ENCODE measurements around the gene CLDN15. TPM values are rescaled to one million over a fixed set of nuclear protein-coding genes. Genes with fewer than 3 reads are reported as not detected.

CLDN15 gene
- total RNA-seq, 4 donors from 2014 or later, result 6.7 to 19.8 (median 12.5) TPM

GRCh38 chr7:101216001-101216859 lies 21.4 kb downstream of the CLDN15 start:
- Histone ChIP-seq H3K4me3 (peak overlapping the region; percentile 69), H3K4me1 (peaks cover 39% of the 10 kb centered on the region), H3K9me3 (no peaks in the 10 kb centered on the region), H3K27me3 (no peaks in the 10 kb centered on the region), H3K36me3 (peaks cover 35% of the 10 kb centered on the region), H3K27ac (no peak overlapping the region)
- WGBS, result 61% methylated on average over 31 of the region's 31 CpGs
- TF ChIP-seq EP300 (IDR thresholded peaks at IDR 0.05), result no peak
- no peak for TF ChIP-seq CTCF (IDR thresholded peaks at IDR 0.05)
- TF ChIP-seq POLR2AphosphoS5 (IDR thresholded peaks at IDR 0.05), result no peak
- no peak for TF ChIP-seq POLR2A (IDR thresholded peaks at IDR 0.05)
- no peak for DNase-seq (ENCODE audit: low spot score in 2 of 2)

DNA sequence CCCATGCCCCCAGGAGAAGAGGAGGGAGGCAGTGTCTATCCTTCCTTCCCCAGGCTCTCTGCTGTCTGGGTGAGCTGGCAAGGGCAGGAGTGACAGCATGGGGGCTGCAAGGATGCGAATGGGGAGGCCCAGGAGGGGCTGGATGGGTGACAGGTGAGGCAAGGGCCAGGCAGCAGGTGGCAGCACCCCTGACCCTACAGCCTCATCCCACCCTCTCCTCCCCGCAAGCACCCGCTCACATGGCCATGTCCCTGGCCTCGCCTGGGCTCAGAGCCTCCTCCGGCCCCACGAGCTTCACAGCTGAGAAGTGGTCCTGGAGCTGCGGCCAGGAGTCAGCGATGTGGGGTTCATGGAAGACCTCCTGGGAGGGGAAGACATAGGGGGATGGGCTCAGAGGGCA lies 25.6 kb downstream of the CLDN15 start:
- no peak for DNase-seq (ENCODE audit: low spot score in 2 of 2)
- Histone ChIP-seq H3K4me3 (no peak overlapping the region), H3K36me3 (peaks cover 72% of the 10 kb centered on the region), H3K27ac (no peak overlapping the region), H3K27me3 (no peaks in the 10 kb centered on the region), H3K4me1 (peaks cover 21% of the 10 kb centered on the region), H3K9me3 (no peaks in the 10 kb centered on the region)
- TF ChIP-seq CTCF (IDR thresholded peaks at IDR 0.05) (no peak), EP300 (IDR thresholded peaks at IDR 0.05) (no peak), POLR2A (IDR thresholded peaks at IDR 0.05) (no peak), POLR2AphosphoS5 (IDR thresholded peaks at IDR 0.05) (no peak)
- WGBS, result 89% methylated on average over 8 of the region's 8 CpGs

DNA sequence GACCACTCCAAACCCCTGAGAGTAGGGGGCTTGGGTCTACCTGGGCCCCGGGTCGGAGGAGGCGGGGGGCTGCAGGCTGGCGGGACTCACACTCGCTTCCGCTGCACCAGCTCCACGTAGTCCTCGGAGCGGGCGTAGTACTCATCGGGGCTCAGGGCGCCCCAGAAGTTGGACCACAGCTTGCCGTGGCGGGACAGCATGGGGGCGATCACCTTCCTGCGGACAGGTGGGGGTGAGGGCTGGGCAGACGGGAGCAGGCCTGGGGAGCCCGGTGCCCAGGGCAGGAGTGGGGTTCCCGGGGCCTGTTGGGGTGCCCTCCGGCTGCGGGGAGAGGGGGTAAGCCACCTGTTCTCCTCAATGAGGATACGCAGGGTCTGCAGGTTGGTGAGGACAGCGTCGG lies 26.1 kb downstream of the CLDN15 start:
- Histone ChIP-seq H3K9me3 (no peaks in the 10 kb centered on the region), H3K27me3 (no peaks in the 10 kb centered on the region), H3K4me3 (no peak overlapping the region), H3K27ac (no peak overlapping the region), H3K36me3 (peaks cover 75% of the 10 kb centered on the region), H3K4me1 (peaks cover 16% of the 10 kb centered on the region)
- no peak for DNase-seq (ENCODE audit: low spot score in 2 of 2)
- WGBS, result 63% methylated on average over 4 of the region's 24 CpGs
- TF ChIP-seq POLR2AphosphoS5 (IDR thresholded peaks at IDR 0.05), result no peak
- no peak for TF ChIP-seq POLR2A (IDR thresholded peaks at IDR 0.05)
- no peak for TF ChIP-seq EP300 (IDR thresholded peaks at IDR 0.05)
- no peak for TF ChIP-seq CTCF (IDR thresholded peaks at IDR 0.05)

DNA sequence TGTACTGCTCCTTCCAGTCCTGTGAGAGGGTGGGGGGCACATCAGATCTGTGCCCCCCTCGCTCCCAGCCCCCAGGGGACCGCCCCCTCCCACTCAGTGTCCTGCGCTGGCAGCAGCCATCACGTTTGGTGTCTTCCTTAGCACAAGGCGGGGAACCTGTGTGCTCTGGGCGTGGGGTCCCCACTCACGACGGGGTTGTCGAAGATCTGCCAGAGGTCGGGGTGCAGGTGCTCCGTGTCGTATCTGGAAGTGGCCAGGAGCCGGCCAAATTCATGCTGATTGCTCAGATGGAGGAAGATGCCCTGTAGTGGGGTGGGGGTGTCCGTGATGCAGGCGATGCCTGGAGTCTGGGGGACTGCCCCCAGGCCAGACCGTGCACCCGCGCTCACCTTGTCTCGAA lies 27.5 kb downstream of the CLDN15 start:
- no peak for TF ChIP-seq POLR2AphosphoS5 (IDR thresholded peaks at IDR 0.05)
- TF ChIP-seq CTCF (IDR thresholded peaks at IDR 0.05), result no peak
- no peak for TF ChIP-seq POLR2A (IDR thresholded peaks at IDR 0.05)
- no peak for TF ChIP-seq EP300 (IDR thresholded peaks at IDR 0.05)
- Histone ChIP-seq H3K9me3 (no peaks in the 10 kb centered on the region), H3K4me3 (no peak overlapping the region), H3K4me1 (peaks cover 7% of the 10 kb centered on the region), H3K27ac (no peak overlapping the region), H3K36me3 (peaks cover 82% of the 10 kb centered on the region), H3K27me3 (no peaks in the 10 kb centered on the region)
- DNase-seq (ENCODE audit: low spot score in 2 of 2), result no peak
- WGBS, result 95% methylated on average over 16 of the region's 19 CpGs

DNA sequence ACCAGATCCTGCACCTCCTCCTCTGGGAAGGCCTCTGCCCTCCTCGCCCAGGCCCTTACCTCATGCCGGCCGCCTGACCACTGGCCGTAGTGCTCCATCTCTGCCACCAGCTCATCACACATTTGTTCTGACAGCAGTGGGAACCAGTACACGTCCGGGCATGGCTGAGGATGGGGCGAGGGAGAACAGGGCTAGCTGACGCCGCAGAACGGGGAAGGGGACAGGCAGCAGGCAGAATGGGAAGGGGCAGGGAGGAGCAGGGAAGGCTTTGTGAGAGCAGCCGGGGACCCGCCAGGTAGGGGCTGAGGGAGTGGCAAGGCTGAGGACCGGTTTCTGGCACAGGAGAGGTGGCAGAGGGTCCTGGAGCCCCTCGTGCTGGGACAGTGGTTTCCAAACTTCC lies 28.8 kb downstream of the CLDN15 start:
- H3K36me3 ChIP-seq, result peaks cover 71% of the 10 kb centered on the region

More for the DNA sequence above, 28.8 kb downstream of the CLDN15 start:
- TF ChIP-seq POLR2AphosphoS5 (IDR thresholded peaks at IDR 0.05), result no peak
- TF ChIP-seq EP300 (IDR thresholded peaks at IDR 0.05), result no peak
- TF ChIP-seq POLR2A (IDR thresholded peaks at IDR 0.05), result no peak
- no peak for TF ChIP-seq CTCF (IDR thresholded peaks at IDR 0.05)
- 90% methylated on average over 14 of the region's 14 CpGs for WGBS
- no peak for DNase-seq (ENCODE audit: low spot score in 2 of 2)
- no peaks in the 10 kb centered on the region for H3K9me3 ChIP-seq
- no peak overlapping the region for H3K4me3 ChIP-seq
- H3K27ac ChIP-seq, result no peak overlapping the region
- no peaks in the 10 kb centered on the region for H3K4me1 ChIP-seq
- H3K27me3 ChIP-seq, result no peaks in the 10 kb centered on the region

Data from suprapubic skin (tissue), 4 donors.